ENCODE measurements around the gene SCIMP.

SCIMP gene

DNA sequence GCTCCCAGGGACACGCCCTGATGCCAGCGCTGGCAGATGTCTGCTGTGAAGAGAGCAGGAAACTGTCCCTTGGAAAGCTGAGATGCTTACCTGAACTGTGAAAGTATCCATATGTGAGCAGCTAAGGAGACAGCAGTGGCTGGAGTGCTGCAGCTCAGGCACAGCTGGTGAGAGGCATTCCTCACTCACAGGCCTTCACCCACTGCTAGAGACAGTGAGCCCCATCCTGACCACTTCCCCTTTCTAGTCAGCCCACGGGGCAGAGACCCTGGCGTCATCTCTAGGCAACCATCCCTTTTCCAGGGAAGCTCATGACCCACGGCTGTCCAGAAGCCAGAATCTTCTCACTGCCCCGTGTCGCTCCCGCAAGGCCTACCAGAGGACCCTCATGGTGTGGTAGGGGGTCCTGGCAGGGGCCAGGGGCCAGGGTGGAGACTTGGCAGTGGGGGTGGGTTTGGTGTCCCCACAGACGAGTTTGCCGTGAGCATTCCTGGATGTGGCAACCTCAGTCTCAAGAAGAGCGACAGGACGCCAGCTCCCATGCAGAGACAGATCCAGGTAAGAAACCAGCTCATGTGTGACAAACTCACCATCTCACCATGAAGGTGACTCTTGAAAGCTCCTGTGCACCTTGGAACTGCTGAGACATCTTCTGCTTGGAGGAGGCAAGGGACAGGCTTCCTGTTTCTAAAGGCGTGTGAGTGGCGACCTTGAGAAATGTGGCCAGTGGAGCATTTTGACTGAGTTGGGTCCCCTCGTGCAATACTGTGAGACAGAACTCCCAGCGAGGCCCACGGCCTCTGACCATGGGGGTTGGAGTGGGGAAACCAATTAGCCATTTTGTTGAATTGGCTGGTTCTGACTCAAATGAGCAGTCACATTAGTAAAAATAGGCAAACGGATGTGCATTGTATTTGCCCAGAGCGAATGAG, at the start of gene SCIMP:
Gene SCIMP, minus strand, starts transcription at position 216 of the 932 bp plus-strand sequence. Its CDS starts 105 bp downstream, at position 111.
- TF ChIP-seq, protein P1, sequence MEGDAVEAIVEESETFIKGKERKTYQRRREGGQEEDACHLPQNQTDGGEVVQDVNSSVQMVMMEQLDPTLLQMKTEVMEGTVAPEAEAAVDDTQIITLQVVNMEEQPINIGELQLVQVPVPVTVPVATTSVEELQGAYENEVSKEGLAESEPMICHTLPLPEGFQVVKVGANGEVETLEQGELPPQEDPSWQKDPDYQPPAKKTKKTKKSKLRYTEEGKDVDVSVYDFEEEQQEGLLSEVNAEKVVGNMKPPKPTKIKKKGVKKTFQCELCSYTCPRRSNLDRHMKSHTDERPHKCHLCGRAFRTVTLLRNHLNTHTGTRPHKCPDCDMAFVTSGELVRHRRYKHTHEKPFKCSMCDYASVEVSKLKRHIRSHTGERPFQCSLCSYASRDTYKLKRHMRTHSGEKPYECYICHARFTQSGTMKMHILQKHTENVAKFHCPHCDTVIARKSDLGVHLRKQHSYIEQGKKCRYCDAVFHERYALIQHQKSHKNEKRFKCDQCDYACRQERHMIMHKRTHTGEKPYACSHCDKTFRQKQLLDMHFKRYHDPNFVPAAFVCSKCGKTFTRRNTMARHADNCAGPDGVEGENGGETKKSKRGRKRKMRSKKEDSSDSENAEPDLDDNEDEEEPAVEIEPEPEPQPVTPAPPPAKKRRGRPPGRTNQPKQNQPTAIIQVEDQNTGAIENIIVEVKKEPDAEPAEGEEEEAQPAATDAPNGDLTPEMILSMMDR (IDR thresholded peaks at IDR 0.05; ENCODE audit: low read depth, low read length, missing control alignments), result no peak
- H3K4me3 ChIP-seq (ENCODE audit: low read depth, low read length), result no peak within 1 kb of the TSS
- in situ Hi-C loops (cut with HindIII; ENCODE audit: low sequenced_read_pairs), result no loop called here
- DNase-seq (ENCODE audit: low read depth), result no peak

- DNase-seq (ENCODE audit: low read depth), result no peak
- peak overlapping the region; percentile 64 for H3K4me3 ChIP-seq (ENCODE audit: low read depth, low read length)
- in situ Hi-C loops (cut with HindIII; ENCODE audit: low sequenced_read_pairs), result no loop called here
- TF ChIP-seq, protein P1 (IDR thresholded peaks at IDR 0.05; ENCODE audit: low read depth, low read length, missing control alignments), result no peak
Observed at GRCh38 chr17:5283571-5284315, 49.1 kb upstream of the SCIMP start.

DNA sequence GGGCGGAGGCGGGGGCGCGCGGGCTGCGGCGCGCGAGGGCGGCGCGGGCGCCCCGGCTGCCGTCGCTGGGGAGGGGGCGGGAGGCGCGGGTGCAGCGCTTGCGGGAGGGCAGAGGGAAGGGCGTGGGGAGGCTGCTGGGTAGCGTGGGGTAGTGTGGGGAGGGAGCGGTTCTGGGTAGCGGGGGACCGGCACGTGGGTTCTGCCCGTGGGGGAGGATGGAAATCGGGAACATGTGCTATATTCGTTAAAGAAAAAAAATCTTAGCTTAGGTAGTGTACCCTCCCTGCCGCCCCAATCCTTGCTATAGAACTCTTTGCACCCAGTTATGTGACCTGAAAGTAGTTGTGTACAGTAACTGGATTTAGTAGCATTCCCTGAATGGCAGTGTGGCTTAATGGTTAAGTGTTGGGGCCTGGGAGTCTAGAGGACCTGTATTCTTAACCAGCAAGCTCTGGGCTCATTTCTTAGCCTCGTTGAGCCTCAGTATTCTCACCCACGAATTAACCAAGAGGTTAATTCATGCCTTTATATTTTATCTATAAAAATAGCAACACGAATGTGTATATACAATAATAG, 48.1 kb upstream of the SCIMP start:
- TF ChIP-seq, protein P1 (IDR thresholded peaks at IDR 0.05; ENCODE audit: low read depth, low read length, missing control alignments), result no peak
- DNase-seq (ENCODE audit: low read depth), result no peak
- peak overlapping the region; percentile 64 for H3K4me3 ChIP-seq (ENCODE audit: low read depth, low read length)
- in situ Hi-C loops (cut with HindIII; ENCODE audit: low sequenced_read_pairs), result no loop called here

- DNase-seq (ENCODE audit: low read depth), result peak; percentile 69
- peak within 1 kb of the TSS; percentile 64 for H3K4me3 ChIP-seq (ENCODE audit: low read depth, low read length)
- TF ChIP-seq, protein P1 (IDR thresholded peaks at IDR 0.05; ENCODE audit: low read depth, low read length, missing control alignments), result no peak
- in situ Hi-C loops (cut with HindIII; ENCODE audit: low sequenced_read_pairs), result no loop called here
Observed at GRCh38 chr17:5281814-5282641, 47.4 kb upstream of the SCIMP start, which contains the start of gene RABEP1. Gene RABEP1 (plus strand): TSS chr17:5282284. CDS start chr17:5282487, 203 bp downstream.

- no peak for DNase-seq (ENCODE audit: low read depth)
- in situ Hi-C loops (cut with HindIII; ENCODE audit: low sequenced_read_pairs), result no loop called here
- TF ChIP-seq, protein P1 (IDR thresholded peaks at IDR 0.05; ENCODE audit: low read depth, low read length, missing control alignments), result no peak
- H3K4me3 ChIP-seq (ENCODE audit: low read depth, low read length), result no peak overlapping the region
Observed at GRCh38 chr17:5272322-5272721, 37.7 kb upstream of the SCIMP start.

All from astrocyte of the cerebellum (primary cell).